Transverse colon (tissue), 4 donors: ENCODE results near the gene XRN1. TPM values are rescaled to one million over a fixed set of nuclear protein-coding genes. Genes with fewer than 3 reads are reported as not detected.

Experiments
- DNase-seq: peaks from one replicate; pipeline ENCODE4 v3.0.0-alpha.2; 2019
- H3K27ac ChIP-seq, 4 donors: fragments of 200-600 bp; sonication (generic); 2 replicates each; pipeline ENCODE4 v1.5.1; 2016 to 2018; ENCODE audit warnings: inconsistent platforms in 4 of 4
- H3K27me3 ChIP-seq: fragments of 200-600 bp; sonication (generic); 2 replicates; pipeline ENCODE4 v1.5.1; 2017; ENCODE audit warnings: inconsistent platforms
- H3K36me3 ChIP-seq, 4 donors: fragments of 200-600 bp; sonication (generic); 2 replicates each; pipeline ENCODE4 v1.5.1; 2017 to 2019; ENCODE audit warnings: inconsistent platforms in 4 of 4
- H3K4me1 ChIP-seq, 4 donors: fragments of 200-600 bp; sonication (generic); 2 replicates each; pipeline ENCODE4 v1.5.1; 2017 to 2020; ENCODE audit warnings: inconsistent platforms in 4 of 4
- H3K4me3 ChIP-seq, 4 donors: fragments of 200-600 bp; sonication (generic); 1 replicate in 1 of 4; 2 replicates in 3 of 4; pipeline versions ENCODE4 v1.5.1 to v1.6.1; 2017 to 2019; ENCODE audit warnings: inconsistent platforms in 4 of 4
- H3K9me3 ChIP-seq, 2 donors: fragments of 200-600 bp; sonication (generic); 2 replicates each; pipeline ENCODE4 v1.5.1; 2017 to 2019; ENCODE audit warnings: inconsistent platforms in 2 of 2
- CTCF ChIP-seq, 5 experiments: fragments of 200-600 bp in 3 of 5; fragments of 450-650 bp in 2 of 5; sonication (generic) in 3 of 5; IDR thresholded peaks; 1 replicate in 2 of 5; 2 replicates in 3 of 5; pipeline ENCODE4 v1.5.1; 2016 to 2017; ENCODE audit warnings: antibody characterized with exemption in 5 of 5, inconsistent platforms in 3 of 5, mild to moderate bottlenecking in 2 of 5, moderate library complexity in 1 of 5
- EP300 ChIP-seq: sonication (generic); formaldehyde crosslinking; IDR thresholded peaks from one replicate; pipeline ENCODE4 v1.6.1; 2017; ENCODE audit warnings: antibody characterized with exemption, low read depth
- POLR2A ChIP-seq: fragments of 450-650 bp; IDR thresholded peaks from one replicate; pipeline ENCODE4 v1.6.1; 2016; ENCODE audit warnings: antibody characterized with exemption, mild to moderate bottlenecking, moderate library complexity
- POLR2AphosphoS5 ChIP-seq, 3 donors: sonication (generic); formaldehyde crosslinking; IDR thresholded peaks; one replicate each; pipeline ENCODE4 v1.6.1; 2016; ENCODE audit warnings: antibody characterized with exemption in 3 of 3
- WGBS, 2 donors: methylation state at CpG; one replicate each; pipeline ENCODE4 v1.1.5; 2018; ENCODE audit warnings: low coverage in 1 of 2; 5-methylcytosine and 5-hydroxymethylcytosine counted together
- in situ Hi-C, 4 donors: fragments of 200-750 bp; cut with MboI; loops; one replicate each; pipeline versions ENCODE4 v1.15.0 to v1.15.1; 2017; ENCODE audit warnings: low sequenced_read_pairs in 3 of 4, low pct_ligation_motif_present in 1 of 4, low pct_unique_long_range_greater_than_20kb in 1 of 4
- intact Hi-C: fragments of 100-400 bp; cut with DNase I; formaldehyde crosslinking; loops from one replicate; pipeline ENCODE4 v1.15.1; 2023; ENCODE audit warnings: low total_unique reads
- total RNA-seq, 4 donors: library from RNA; depleted of rRNA; stranded (reverse); fragments of >200 nt; gene quantifications; one replicate each; pipeline ENCODE4 v1.1.0, GENCODE V29; 2016

The XRN1 gene
- total RNA-seq, 4 donors from 2014 or later, result 13.5 to 93.0 (median 52.1) TPM

GRCh38 chr3:142287866-142288638 is 159.8 kb downstream of the XRN1 start:
- no peak overlapping the region for H3K4me3 ChIP-seq
- WGBS, 2 donors, result 59 to 76% methylated on average over 3 to 5 of the region's 5 CpGs
- in situ Hi-C loops (loop anchor here in 1 of 4 donors (10.0 kb wide), 1 partner anchor 163 kb away; no protein-coding TSS in a partner anchor), intact Hi-C loops (loop anchor here (10.0 kb wide), 1 partner anchor 163 kb away; no protein-coding TSS in a partner anchor)
- H3K36me3 ChIP-seq, result no peaks in the 10 kb centered on the region
- DNase-seq, result no peak
- peaks cover 0 to 11% (median 4%) of the 10 kb centered on the region in 4 donors for H3K4me1 ChIP-seq
- no peak overlapping the region for H3K27ac ChIP-seq
- TF ChIP-seq CTCF (IDR thresholded peaks at IDR 0.05) (no peak), POLR2A (no peak), EP300 (no peak), POLR2AphosphoS5 (IDR thresholded peaks at IDR 0.05) (no peak)
- H3K9me3 ChIP-seq, result peaks cover 0 to 6% of the 10 kb centered on the region in 2 donors
- no peaks in the 10 kb centered on the region for H3K27me3 ChIP-seq

- Histone ChIP-seq H3K27ac (no peak overlapping the region), H3K9me3 (peaks cover 0 to 6% of the 10 kb centered on the region in 2 donors), H3K4me1 (peaks cover 0 to 11% (median 4%) of the 10 kb centered on the region in 4 donors), H3K27me3 (no peaks in the 10 kb centered on the region), H3K4me3 (no peak overlapping the region), H3K36me3 (no peaks in the 10 kb centered on the region)
- in situ Hi-C loops, result loop anchor here in 1 of 4 donors (10.0 kb wide), 1 partner anchor 160 kb away; no protein-coding TSS in a partner anchor
- 17 to 47% methylated on average over 1 to 2 of the region's 2 CpGs for WGBS, 2 donors
- intact Hi-C loops, result loop anchor here (10.0 kb wide), 1 partner anchor 160 kb away; no protein-coding TSS in a partner anchor
- TF ChIP-seq POLR2AphosphoS5 (IDR thresholded peaks at IDR 0.05), result no peak
- TF ChIP-seq EP300, result no peak
- no peak for TF ChIP-seq CTCF (IDR thresholded peaks at IDR 0.05)
- TF ChIP-seq POLR2A, result no peak
- DNase-seq, result no peak
These were observed 162.7 kb downstream of the XRN1 start for GRCh38 chr3:142285083-142285517.

- Histone ChIP-seq H3K9me3 (no peaks in the 10 kb centered on the region), H3K27ac (no peak overlapping the region), H3K27me3 (no peaks in the 10 kb centered on the region), H3K36me3 (no peaks in the 10 kb centered on the region), H3K4me3 (no peak overlapping the region), H3K4me1 (peaks cover 0 to 11% (median 4%) of the 10 kb centered on the region in 4 donors)
- in situ Hi-C loops (loop anchor here in 1 of 4 donors (10.0 kb wide), 1 partner anchor 158 kb away; no protein-coding TSS in a partner anchor), intact Hi-C loops (loop anchor here (10.0 kb wide), 1 partner anchor 158 kb away; no protein-coding TSS in a partner anchor)
- WGBS, 2 donors, result 81 to 100% methylated on average over 1 to 4 of the region's 4 CpGs
- DNase-seq, result no peak
- no peak for TF ChIP-seq POLR2AphosphoS5 (IDR thresholded peaks at IDR 0.05)
- no peak for TF ChIP-seq EP300
- no peak for TF ChIP-seq CTCF (IDR thresholded peaks at IDR 0.05)
- no peak for TF ChIP-seq POLR2A
These were observed 165.3 kb downstream of the XRN1 start for GRCh38 chr3:142282503-142282902.

- H3K27me3 ChIP-seq, result no peaks in the 10 kb centered on the region
- no peak for DNase-seq
- no peak for TF ChIP-seq CTCF (IDR thresholded peaks at IDR 0.05)
- no peak for TF ChIP-seq EP300
- no peak for TF ChIP-seq POLR2AphosphoS5 (IDR thresholded peaks at IDR 0.05)
- TF ChIP-seq POLR2A, result no peak
- no peak overlapping the region for H3K27ac ChIP-seq
- no peaks in the 10 kb centered on the region for H3K36me3 ChIP-seq
- WGBS, 2 donors, result 86% methylated on average over 1 of the region's 1 CpG; no CpG with 5 or more reads in 1 of the 2 donors
- H3K4me1 ChIP-seq, result peaks cover 0 to 6% (median 0%) of the 10 kb centered on the region in 4 donors
- intact Hi-C loops (loop anchor here (10.0 kb wide), 1 partner anchor 157 kb away; no protein-coding TSS in a partner anchor), in situ Hi-C loops (loop anchor here in 1 of 4 donors (10.0 kb wide), 1 partner anchor 157 kb away; no protein-coding TSS in a partner anchor)
- H3K4me3 ChIP-seq, result no peak overlapping the region
- H3K9me3 ChIP-seq, result no peaks in the 10 kb centered on the region
These were observed 166.4 kb downstream of the XRN1 start for GRCh38 chr3:142281474-142281873.
